ENCODE results near the gene NEMP2.
A peak's percentile ranks its signal among the peaks of the same experiment; 100 is the strongest.
"Not testable (repeated sequence)": the region's sequence is repeated elsewhere in the genome, so short reads cannot be mapped to it uniquely, and the experiment has no call there.

NEMP2 gene

GRCh38 chr2:190488516-190489233 is 45.8 kb downstream of the NEMP2 start:
- DNase-seq = no peak

GRCh38 chr2:190486037-190486623 is 48.4 kb downstream of the NEMP2 start:
- peak; percentile 32 for DNase-seq

GRCh38 chr2:190482451-190482850 is 52.1 kb downstream of the NEMP2 start:
- DNase-seq = no peak

- DNase-seq = no peak
Observed at GRCh38 chr2:190481339-190481738, 53.2 kb downstream of the NEMP2 start.

GRCh38 chr2:190478572-190479195 is 55.8 kb downstream of the NEMP2 start:
- peak; percentile 56 for DNase-seq

GRCh38 chr2:190477661-190478454 is 56.7 kb downstream of the NEMP2 start:
- peak; percentile 74 for DNase-seq

GRCh38 chr2:190470256-190470826 is 64.2 kb downstream of the NEMP2 start:
- no peak for DNase-seq

- DNase-seq = peak; percentile 53
Observed at GRCh38 chr2:190469771-190470170, 64.8 kb downstream of the NEMP2 start.

- peak; percentile 96 for DNase-seq
Observed at GRCh38 chr2:190468814-190469569, 65.5 kb downstream of the NEMP2 start.

- DNase-seq = not testable (repeated sequence)
Observed at GRCh38 chr2:190468354-190468753, 66.2 kb downstream of the NEMP2 start.

- DNase-seq = peak; percentile 18
Observed at GRCh38 chr2:190467575-190468083, 66.9 kb downstream of the NEMP2 start.

GRCh38 chr2:190466819-190467446 is 67.6 kb downstream of the NEMP2 start:
- no peak for DNase-seq

GRCh38 chr2:190465060-190465459 is 69.5 kb downstream of the NEMP2 start:
- peak; percentile 42 for DNase-seq

GRCh38 chr2:190462611-190463010 is 71.9 kb downstream of the NEMP2 start:
- DNase-seq = peak; percentile 70

- no peak for DNase-seq
Observed at GRCh38 chr2:190462181-190462580, 72.3 kb downstream of the NEMP2 start.

- peak; percentile 32 for DNase-seq
Observed at GRCh38 chr2:190460487-190460886, 74.0 kb downstream of the NEMP2 start.

GRCh38 chr2:190459881-190460280 is 74.6 kb downstream of the NEMP2 start:
- peak; percentile 96 for DNase-seq

GRCh38 chr2:190458352-190459107 is 76.0 kb downstream of the NEMP2 start:
- no peak for DNase-seq

GRCh38 chr2:190457256-190457655 is 77.3 kb downstream of the NEMP2 start:
- no peak for DNase-seq

- DNase-seq = no peak
Observed at GRCh38 chr2:190456833-190457232, 77.7 kb downstream of the NEMP2 start.
